ENCODE results near the gene CSF2.

GRCh38 chr5:132065951-132066701 lies 7.5 kb upstream of the CSF2 start:
- TF ChIP-seq TAF1 (IDR thresholded peaks at IDR 0.05; ENCODE audit: low read depth, low read length) (no peak), POLR2AphosphoS5 (IDR thresholded peaks at IDR 0.05; ENCODE audit: low read depth, low read length) (no peak)

All from GM12891 (cell line).